Testis (tissue), 3 donors: ENCODE data around the gene GTPBP6. TPM values are rescaled to one million over a fixed set of nuclear protein-coding genes. Genes with fewer than 3 reads are reported as not detected.

Experiments used
- DNase-seq: peaks from one replicate; pipeline ENCODE4 v3.0.0-alpha.2; 2019
- H3K27ac ChIP-seq, 2 donors: fragments of 200-600 bp; sonication (generic); one replicate each; pipeline ENCODE4 v1.5.1; 2019
- H3K27me3 ChIP-seq: fragments of 200-600 bp; sonication (generic); one replicate; pipeline ENCODE4 v1.5.1; 2019
- H3K36me3 ChIP-seq: fragments of 200-600 bp; sonication (generic); one replicate; pipeline ENCODE4 v1.5.1; 2017; ENCODE audit warnings: low read depth; ENCODE audit errors: missing control alignments
- H3K4me1 ChIP-seq: fragments of 200-600 bp; sonication (generic); one replicate; pipeline ENCODE4 v1.5.1; 2019
- H3K4me3 ChIP-seq, 2 donors: fragments of 200-600 bp; sonication (generic); one replicate each; pipeline ENCODE4 v1.5.1; 2017 to 2019
- H3K9me3 ChIP-seq: fragments of 200-600 bp; sonication (generic); one replicate; pipeline ENCODE4 v1.5.1; 2017
- POLR2A ChIP-seq: fragments of 450-650 bp; IDR thresholded peaks from one replicate; pipeline ENCODE4 v1.6.1; 2017; ENCODE audit warnings: antibody characterized with exemption, mild to moderate bottlenecking, moderate library complexity
- WGBS, 2 donors: methylation state at CpG; one replicate each; pipeline ENCODE4 v1.1.5; 2018; 5-methylcytosine and 5-hydroxymethylcytosine counted together
- intact Hi-C: fragments of 100-400 bp; cut with DNase I; formaldehyde crosslinking; loops from one replicate; pipeline ENCODE4 v1.15.1; 2023; ENCODE audit warnings: low total_unique reads
- polyA plus RNA-seq: library from polyadenylated mRNA; stranded (reverse); fragments of 350-450 nt; fragmentation: Illumina TruSeq; extraction: RNeasy Lipid Tissue Mini Kit (QIAGEN cat#74804); gene quantifications from one replicate; pipeline ENCODE4 v1.2.3, GENCODE V29; 2014; ENCODE audit warnings: low read depth, low replicate concordance; ENCODE audit not compliant: insufficient read depth
- total RNA-seq, 2 donors: library from RNA; depleted of rRNA; stranded (reverse); fragments of >200 nt; gene quantifications; one replicate each; pipeline ENCODE4 v1.2.3, GENCODE V29; 2016
- TF ChIP-seq, protein P1 (sequence below), 3 experiments: fragments of 450-650 bp in 2 of 3; fragments of 200-600 bp in 1 of 3; sonication (generic) in 1 of 3; IDR thresholded peaks; one replicate each; pipeline ENCODE4 v1.5.1; 2016 to 2019; ENCODE audit warnings: antibody characterized with exemption in 3 of 3, mild to moderate bottlenecking in 2 of 3, moderate library complexity in 1 of 3

GTPBP6 gene
- total and polyA plus RNA-seq, 3 donors from 2014 or later = 38.0 to 74.3 (median 43.8) TPM

DNA sequence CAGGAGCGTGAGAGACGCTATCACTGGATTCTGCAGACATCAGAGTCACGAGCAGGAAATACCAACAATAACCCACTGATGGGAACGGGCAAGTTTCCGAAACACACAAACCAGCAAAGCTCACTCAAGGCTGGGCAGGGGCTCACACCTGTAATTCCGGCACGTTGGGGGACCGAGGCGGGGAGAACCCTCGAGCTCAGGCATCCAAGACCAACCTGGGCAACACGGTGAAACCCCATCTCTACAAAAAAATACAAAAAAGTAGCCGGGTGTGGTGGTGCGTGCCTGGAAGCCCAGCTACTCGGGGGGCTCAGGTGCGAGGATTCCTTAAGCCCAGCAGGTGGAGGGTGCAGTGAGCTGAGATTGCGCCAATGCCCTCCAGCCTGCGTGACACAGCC lies 17.2 kb upstream of the GTPBP6 start:
- Histone ChIP-seq H3K27me3 (no peaks in the 10 kb centered on the region), H3K4me3 (no peak overlapping the region), H3K36me3 (no peaks in the 10 kb centered on the region), H3K9me3 (no peaks in the 10 kb centered on the region), H3K4me1 (peaks cover 4% of the 10 kb centered on the region), H3K27ac (no peak overlapping the region)
- DNase-seq = no peak
- intact Hi-C loops = no loop called here
- TF ChIP-seq, protein P1, sequence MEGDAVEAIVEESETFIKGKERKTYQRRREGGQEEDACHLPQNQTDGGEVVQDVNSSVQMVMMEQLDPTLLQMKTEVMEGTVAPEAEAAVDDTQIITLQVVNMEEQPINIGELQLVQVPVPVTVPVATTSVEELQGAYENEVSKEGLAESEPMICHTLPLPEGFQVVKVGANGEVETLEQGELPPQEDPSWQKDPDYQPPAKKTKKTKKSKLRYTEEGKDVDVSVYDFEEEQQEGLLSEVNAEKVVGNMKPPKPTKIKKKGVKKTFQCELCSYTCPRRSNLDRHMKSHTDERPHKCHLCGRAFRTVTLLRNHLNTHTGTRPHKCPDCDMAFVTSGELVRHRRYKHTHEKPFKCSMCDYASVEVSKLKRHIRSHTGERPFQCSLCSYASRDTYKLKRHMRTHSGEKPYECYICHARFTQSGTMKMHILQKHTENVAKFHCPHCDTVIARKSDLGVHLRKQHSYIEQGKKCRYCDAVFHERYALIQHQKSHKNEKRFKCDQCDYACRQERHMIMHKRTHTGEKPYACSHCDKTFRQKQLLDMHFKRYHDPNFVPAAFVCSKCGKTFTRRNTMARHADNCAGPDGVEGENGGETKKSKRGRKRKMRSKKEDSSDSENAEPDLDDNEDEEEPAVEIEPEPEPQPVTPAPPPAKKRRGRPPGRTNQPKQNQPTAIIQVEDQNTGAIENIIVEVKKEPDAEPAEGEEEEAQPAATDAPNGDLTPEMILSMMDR (IDR thresholded peaks at IDR 0.05) = no peak
- no peak for TF ChIP-seq POLR2A
- 93 to 94% methylated on average over 17 of the region's 17 CpGs for WGBS, 2 donors

- intact Hi-C loops = no loop called here
- no peak for TF ChIP-seq POLR2A
- TF ChIP-seq, protein P1 (IDR thresholded peaks at IDR 0.05) = no peak
- Histone ChIP-seq H3K4me3 (no peak overlapping the region), H3K36me3 (no peaks in the 10 kb centered on the region), H3K27me3 (no peaks in the 10 kb centered on the region), H3K27ac (no peak overlapping the region), H3K9me3 (no peaks in the 10 kb centered on the region), H3K4me1 (peaks cover 4% of the 10 kb centered on the region)
- DNase-seq = no peak
- whole genome bisulfite sequencing, 2 donors = 96 to 97% methylated on average over 23 to 47 of the region's 47 CpGs
Observed at GRCh38 chrX:334971-335757, 16.6 kb upstream of the GTPBP6 start.

DNA sequence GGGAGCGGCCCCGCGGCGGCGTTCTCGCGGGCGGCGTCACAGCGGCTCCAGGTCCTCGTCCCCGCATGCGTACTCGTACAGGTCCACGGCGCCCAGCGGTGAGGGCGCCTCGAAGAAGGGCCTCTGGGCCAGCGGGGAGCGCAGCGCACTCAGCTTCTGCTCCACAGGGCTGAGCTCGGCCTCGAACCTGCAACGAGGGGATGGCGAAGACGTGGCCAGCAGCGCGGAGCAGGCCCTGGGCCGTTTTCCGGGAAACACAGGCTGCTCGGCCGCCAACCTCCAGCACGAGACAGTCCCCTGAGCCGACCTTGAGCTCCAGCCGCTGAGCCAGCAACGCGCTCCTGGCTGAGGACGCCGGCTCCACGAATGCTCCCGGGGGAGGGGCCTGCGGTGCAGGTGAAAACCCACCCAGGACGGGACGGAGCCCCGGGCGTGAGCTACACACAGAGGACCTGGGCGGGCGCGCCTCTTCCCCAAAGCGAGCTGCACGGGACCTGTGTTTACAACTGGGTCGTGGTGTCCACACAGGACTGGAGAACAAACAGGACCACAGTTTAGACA lies 15.8 kb upstream of the GTPBP6 start:
- Histone ChIP-seq H3K4me3 (no peak overlapping the region), H3K27me3 (no peaks in the 10 kb centered on the region), H3K9me3 (no peaks in the 10 kb centered on the region), H3K27ac (no peak overlapping the region), H3K36me3 (no peaks in the 10 kb centered on the region), H3K4me1 (peaks cover 4% of the 10 kb centered on the region)
- TF ChIP-seq POLR2A = no peak
- TF ChIP-seq, protein P1 (IDR thresholded peaks at IDR 0.05) = no peak
- WGBS, 2 donors = 95 to 97% methylated on average over 37 to 53 of the region's 53 CpGs
- intact Hi-C loops = no loop called here
- no peak for DNase-seq

- H3K27me3 ChIP-seq = no peaks in the 10 kb centered on the region
- peaks cover 4% of the 10 kb centered on the region for H3K4me1 ChIP-seq
- no peak for DNase-seq
- no peaks in the 10 kb centered on the region for H3K9me3 ChIP-seq
- TF ChIP-seq POLR2A = no peak
- TF ChIP-seq, protein P1 (IDR thresholded peaks at IDR 0.05) = no peak
- intact Hi-C loops = no loop called here
- no peak overlapping the region for H3K27ac ChIP-seq
- WGBS, 2 donors = 95% methylated on average over 33 to 51 of the region's 51 CpGs
- no peaks in the 10 kb centered on the region for H3K36me3 ChIP-seq
- no peak overlapping the region for H3K4me3 ChIP-seq
Observed at GRCh38 chrX:333611-334311, 15.2 kb upstream of the GTPBP6 start.
